Measurements from ENCODE around the gene PICK1.
"Not testable (repeated sequence)": the region's sequence is repeated elsewhere in the genome, so short reads cannot be mapped to it uniquely, and the experiment has no call there.

PICK1 gene

GRCh38 chr22:38037367-38038150 lies 19.6 kb upstream of the PICK1 start:
- TF ChIP-seq ZNF121 (tag by site-specific recombination; IDR thresholded peaks at IDR 0.05), result peak; percentile 90
- not testable (repeated sequence) for H3K4me1 ChIP-seq (ENCODE audit: control insufficient read depth, insufficient read depth, low read length); H3K27ac ChIP-seq (ENCODE audit: extremely low read depth, low read depth, low read length); H3K9me3 ChIP-seq (ENCODE audit: control insufficient read depth, insufficient read depth, low read depth, low read length); H3K36me3 ChIP-seq (ENCODE audit: control insufficient read depth in 2 of 2, insufficient read depth in 1 of 2, low read length in 2 of 2); H3K4me3 ChIP-seq (ENCODE audit: low read depth, low read length)
- POLR2A ChIA-PET, result interaction anchor here (0.6 kb wide), 3 partner anchors 17 to 1415 kb away, joined by 8 read pairs; no protein-coding TSS in a partner anchor
- CTCF ChIA-PET, result interaction anchor here (0.7 to 2.2 kb wide), 3 partner anchors 9 to 535 kb away, joined by 3 to 14 read pairs (median 8); no protein-coding TSS in a partner anchor

- Histone ChIP-seq H3K36me3 (ENCODE audit: control insufficient read depth in 2 of 2, insufficient read depth in 1 of 2, low read length in 2 of 2) (no peaks in the 10 kb centered on the region), H3K9me3 (ENCODE audit: control insufficient read depth, insufficient read depth, low read depth, low read length) (no peaks in the 10 kb centered on the region), H3K27ac (ENCODE audit: extremely low read depth, low read depth, low read length) (no peak overlapping the region), H3K4me1 (ENCODE audit: control insufficient read depth, insufficient read depth, low read length) (no peaks in the 10 kb centered on the region), H3K4me3 (ENCODE audit: low read depth, low read length) (no peak overlapping the region)
- ChIA-PET CTCF (interaction anchor here (2.2 kb wide), 1 partner anchor 14 kb away, joined by 14 read pairs; no protein-coding TSS in a partner anchor), POLR2A (no interaction called here)
- TF ChIP-seq ZNF23 (tag by site-specific recombination; IDR thresholded peaks at IDR 0.05; ENCODE audit: borderline replicate concordance) (no peak), KLF1 (tag by site-specific recombination; IDR thresholded peaks at IDR 0.05) (no peak)
Observed at GRCh38 chr22:38038426-38038825, 18.8 kb upstream of the PICK1 start.

- Histone ChIP-seq H3K9me3 (ENCODE audit: control insufficient read depth, insufficient read depth, low read depth, low read length) (no peaks in the 10 kb centered on the region), H3K4me1 (ENCODE audit: control insufficient read depth, insufficient read depth, low read length) (no peaks in the 10 kb centered on the region), H3K36me3 (ENCODE audit: control insufficient read depth in 2 of 2, insufficient read depth in 1 of 2, low read length in 2 of 2) (no peaks in the 10 kb centered on the region), H3K27ac (ENCODE audit: extremely low read depth, low read depth, low read length) (no peak overlapping the region), H3K4me3 (ENCODE audit: low read depth, low read length) (no peak overlapping the region)
- CTCF ChIA-PET, result no interaction called here
- POLR2A ChIA-PET, result no interaction called here
- no peak for TF ChIP-seq PRDM6 (tag by site-specific recombination; IDR thresholded peaks at IDR 0.05)
- no peak for TF ChIP-seq ZNF600 (tag by site-specific recombination; IDR thresholded peaks at IDR 0.05)
- no peak for TF ChIP-seq ZNF513 (tag by site-specific recombination; IDR thresholded peaks at IDR 0.05)
- TF ChIP-seq SP2 (tag by site-specific recombination; IDR thresholded peaks at IDR 0.05), result no peak
- no peak for TF ChIP-seq ZNF354C (tag by site-specific recombination; IDR thresholded peaks at IDR 0.05; ENCODE audit: borderline replicate concordance, low read depth)
- TF ChIP-seq OVOL3 (tag by site-specific recombination; IDR thresholded peaks at IDR 0.05), result no peak
- TF ChIP-seq SCRT1 (tag by site-specific recombination; IDR thresholded peaks at IDR 0.05; ENCODE audit: borderline replicate concordance), result no peak
- no peak for TF ChIP-seq ZNF350 (tag by site-specific recombination; IDR thresholded peaks at IDR 0.05)
- no peak for TF ChIP-seq ZNF2 (tag by site-specific recombination; IDR thresholded peaks at IDR 0.05)
- no peak for TF ChIP-seq PRDM1 (tag by site-specific recombination; IDR thresholded peaks at IDR 0.05)
- no peak for TF ChIP-seq ELK4 (IDR thresholded peaks at IDR 0.05; ENCODE audit: borderline replicate concordance, low read depth, low read length)
- TF ChIP-seq ZNF146 (tag by site-specific recombination; IDR thresholded peaks at IDR 0.05), result no peak
- no peak for TF ChIP-seq KLF9 (tag by site-specific recombination; IDR thresholded peaks at IDR 0.05; ENCODE audit: low read depth)
- no peak for TF ChIP-seq ZNF791 (tag by site-specific recombination; IDR thresholded peaks at IDR 0.05)
- TF ChIP-seq ZNF10 (tag by site-specific recombination; IDR thresholded peaks at IDR 0.05), result no peak
- TF ChIP-seq FEZF1 (tag by site-specific recombination; IDR thresholded peaks at IDR 0.05), result no peak
- TF ChIP-seq ZSCAN5A (tag by site-specific recombination; IDR thresholded peaks at IDR 0.05), result no peak
- TF ChIP-seq ZNF645 (tag by site-specific recombination; IDR thresholded peaks at IDR 0.05), result no peak
Observed at GRCh38 chr22:38038890-38039812, 18.1 kb upstream of the PICK1 start.
